ENCODE results near the gene FRS2.

DNA sequence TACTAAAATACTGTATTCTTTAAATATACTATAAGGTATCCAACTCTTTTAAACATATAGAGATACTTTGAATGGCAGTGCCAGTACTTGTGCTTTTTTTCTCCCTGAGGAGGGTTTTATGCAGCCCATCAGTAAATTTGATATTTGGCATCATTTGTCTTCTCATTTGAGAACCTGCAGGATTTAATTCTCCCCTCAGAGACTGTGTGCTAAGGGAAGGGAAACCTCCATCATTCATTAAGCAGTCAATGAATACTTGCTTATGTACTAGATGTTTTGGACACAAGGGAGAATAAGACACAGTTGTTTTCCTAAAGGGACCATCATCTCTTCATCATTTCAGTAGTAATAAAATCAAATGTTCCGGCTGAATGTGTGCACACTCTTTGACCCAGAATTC, 40.8 kb downstream of the FRS2 start:
- TF ChIP-seq, protein P1, sequence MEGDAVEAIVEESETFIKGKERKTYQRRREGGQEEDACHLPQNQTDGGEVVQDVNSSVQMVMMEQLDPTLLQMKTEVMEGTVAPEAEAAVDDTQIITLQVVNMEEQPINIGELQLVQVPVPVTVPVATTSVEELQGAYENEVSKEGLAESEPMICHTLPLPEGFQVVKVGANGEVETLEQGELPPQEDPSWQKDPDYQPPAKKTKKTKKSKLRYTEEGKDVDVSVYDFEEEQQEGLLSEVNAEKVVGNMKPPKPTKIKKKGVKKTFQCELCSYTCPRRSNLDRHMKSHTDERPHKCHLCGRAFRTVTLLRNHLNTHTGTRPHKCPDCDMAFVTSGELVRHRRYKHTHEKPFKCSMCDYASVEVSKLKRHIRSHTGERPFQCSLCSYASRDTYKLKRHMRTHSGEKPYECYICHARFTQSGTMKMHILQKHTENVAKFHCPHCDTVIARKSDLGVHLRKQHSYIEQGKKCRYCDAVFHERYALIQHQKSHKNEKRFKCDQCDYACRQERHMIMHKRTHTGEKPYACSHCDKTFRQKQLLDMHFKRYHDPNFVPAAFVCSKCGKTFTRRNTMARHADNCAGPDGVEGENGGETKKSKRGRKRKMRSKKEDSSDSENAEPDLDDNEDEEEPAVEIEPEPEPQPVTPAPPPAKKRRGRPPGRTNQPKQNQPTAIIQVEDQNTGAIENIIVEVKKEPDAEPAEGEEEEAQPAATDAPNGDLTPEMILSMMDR (IDR thresholded peaks at IDR 0.05) = no peak
- TF ChIP-seq POLR2A (IDR thresholded peaks at IDR 0.05) = no peak

All from esophagus squamous epithelium (tissue), 4 donors.